NCI-H82 treated with DMSO at 0.1 percent for 48 hours (cell line): ENCODE data around the gene POM121L2.
A peak's percentile ranks its signal among the peaks of the same experiment; 100 is the strongest.

Source experiments
- DNase-seq: peaks from one replicate; lab custom pipeline; 2025; ENCODE audit not compliant: unreplicated experiment; lab: John Stamatoyannopoulos, UW

The POM121L2 gene

GRCh38 chr6:27312146-27312949 is at the start of gene POM121L2:
Gene POM121L2, minus strand, starts transcription at chr6:27312273. Its CDS starts 103 bp downstream, at chr6:27312170.
- peak; percentile 55 for DNase-seq

- no peak for DNase-seq
Observed at GRCh38 chr6:27359231-27359630, 47.2 kb upstream of the POM121L2 start.

GRCh38 chr6:27358786-27359185 is 46.7 kb upstream of the POM121L2 start:
- no peak for DNase-seq

GRCh38 chr6:27352850-27353249 is 40.8 kb upstream of the POM121L2 start:
- DNase-seq = no peak

GRCh38 chr6:27334141-27334540 is 22.1 kb upstream of the POM121L2 start:
- no peak for DNase-seq

GRCh38 chr6:27333642-27334040 is 21.6 kb upstream of the POM121L2 start:
- DNase-seq = no peak

- peak; percentile 33 for DNase-seq
Observed at GRCh38 chr6:27332692-27333641, 20.9 kb upstream of the POM121L2 start.

- no peak for DNase-seq
Observed at GRCh38 chr6:27327023-27327738, 15.1 kb upstream of the POM121L2 start.

GRCh38 chr6:27321901-27322300 is 9.8 kb upstream of the POM121L2 start:
- no peak for DNase-seq

- no peak for DNase-seq
Observed at GRCh38 chr6:27321370-27321769, 9.3 kb upstream of the POM121L2 start.

GRCh38 chr6:27318973-27319372 is 6.9 kb upstream of the POM121L2 start:
- no peak for DNase-seq

- no peak for DNase-seq
Observed at GRCh38 chr6:27314046-27314445, 2.0 kb upstream of the POM121L2 start.

- no peak for DNase-seq
Observed at GRCh38 chr6:27312950-27313271, 838 bp upstream of the POM121L2 start.

GRCh38 chr6:27311806-27312145 is 297 bp downstream of the POM121L2 start:
- no peak for DNase-seq

- no peak for DNase-seq
Observed at GRCh38 chr6:27303613-27304272, 8.3 kb downstream of the POM121L2 start.

- DNase-seq = no peak
Observed at GRCh38 chr6:27297857-27298730, 14.0 kb downstream of the POM121L2 start.

GRCh38 chr6:27297484-27297856 is 14.6 kb downstream of the POM121L2 start:
- DNase-seq = no peak

- no peak for DNase-seq
Observed at GRCh38 chr6:27296106-27296783, 15.8 kb downstream of the POM121L2 start.

- DNase-seq = no peak
Observed at GRCh38 chr6:27295301-27296079, 16.6 kb downstream of the POM121L2 start.
